KMS-11 (cell line): ENCODE data around the gene ILK.
A peak's percentile ranks its signal among the peaks of the same experiment; 100 is the strongest.

ENCODE experiments used
- H2AFZ ChIP-seq: fragments of 200-600 bp; sonication (generic); 2 replicates; pipeline ENCODE4 v1.6.1; 2016; ENCODE audit warnings: antibody characterized with exemption, mixed run types, low read depth
- H3K27ac ChIP-seq: fragments of 200-600 bp; sonication (generic); 2 replicates; pipeline ENCODE4 v1.6.1; 2016; ENCODE audit warnings: mild to moderate bottlenecking, mixed run types
- H3K27me3 ChIP-seq: fragments of 200-600 bp; sonication (generic); 2 replicates; pipeline ENCODE4 v1.6.1; 2017; ENCODE audit warnings: mild to moderate bottlenecking, low read depth, mixed run types, moderate library complexity; ENCODE audit not compliant: insufficient read depth
- H3K36me3 ChIP-seq: fragments of 200-600 bp; sonication (generic); 2 replicates; pipeline ENCODE4 v1.6.1; 2017; ENCODE audit warnings: mild to moderate bottlenecking, mixed run types; ENCODE audit not compliant: insufficient read depth
- H3K4me1 ChIP-seq: fragments of 200-600 bp; sonication (generic); 2 replicates; pipeline ENCODE4 v1.6.1; 2016; ENCODE audit warnings: mild to moderate bottlenecking, low read depth, mixed run types; ENCODE audit not compliant: poor library complexity, severe bottlenecking
- H3K4me2 ChIP-seq: fragments of 200-600 bp; sonication (generic); 2 replicates; pipeline ENCODE4 v1.7.0; 2016; ENCODE audit warnings: mild to moderate bottlenecking, mixed run types
- H3K4me3 ChIP-seq: fragments of 200-600 bp; sonication (generic); IDR thresholded peaks from 2 replicates; pipeline ENCODE4 v1.6.1; 2017; ENCODE audit warnings: low read depth, low read length, mixed read lengths; ENCODE audit not compliant: insufficient read depth
- H3K79me2 ChIP-seq: fragments of 200-600 bp; sonication (generic); 2 replicates; pipeline ENCODE4 v1.6.1; 2016; ENCODE audit warnings: low read depth, mixed run types; ENCODE audit not compliant: insufficient read depth
- H3K9ac ChIP-seq: fragments of 200-600 bp; sonication (generic); 2 replicates; pipeline ENCODE4 v1.6.1; 2016; ENCODE audit warnings: mild to moderate bottlenecking, mixed run types
- H4K20me1 ChIP-seq: fragments of 200-600 bp; sonication (generic); 2 replicates; pipeline ENCODE4 v1.6.1; 2016; ENCODE audit warnings: mild to moderate bottlenecking, mixed run types; ENCODE audit not compliant: insufficient read depth
- CTCF ChIP-seq: fragments of 200-600 bp; sonication (generic); conservative IDR thresholded peaks from 2 replicates; pipeline ENCODE4 v1.6.1; 2017; ENCODE audit warnings: low read depth, mild to moderate bottlenecking, antibody characterized with exemption, low read length, moderate library complexity, mixed read lengths

The ILK gene

DNA sequence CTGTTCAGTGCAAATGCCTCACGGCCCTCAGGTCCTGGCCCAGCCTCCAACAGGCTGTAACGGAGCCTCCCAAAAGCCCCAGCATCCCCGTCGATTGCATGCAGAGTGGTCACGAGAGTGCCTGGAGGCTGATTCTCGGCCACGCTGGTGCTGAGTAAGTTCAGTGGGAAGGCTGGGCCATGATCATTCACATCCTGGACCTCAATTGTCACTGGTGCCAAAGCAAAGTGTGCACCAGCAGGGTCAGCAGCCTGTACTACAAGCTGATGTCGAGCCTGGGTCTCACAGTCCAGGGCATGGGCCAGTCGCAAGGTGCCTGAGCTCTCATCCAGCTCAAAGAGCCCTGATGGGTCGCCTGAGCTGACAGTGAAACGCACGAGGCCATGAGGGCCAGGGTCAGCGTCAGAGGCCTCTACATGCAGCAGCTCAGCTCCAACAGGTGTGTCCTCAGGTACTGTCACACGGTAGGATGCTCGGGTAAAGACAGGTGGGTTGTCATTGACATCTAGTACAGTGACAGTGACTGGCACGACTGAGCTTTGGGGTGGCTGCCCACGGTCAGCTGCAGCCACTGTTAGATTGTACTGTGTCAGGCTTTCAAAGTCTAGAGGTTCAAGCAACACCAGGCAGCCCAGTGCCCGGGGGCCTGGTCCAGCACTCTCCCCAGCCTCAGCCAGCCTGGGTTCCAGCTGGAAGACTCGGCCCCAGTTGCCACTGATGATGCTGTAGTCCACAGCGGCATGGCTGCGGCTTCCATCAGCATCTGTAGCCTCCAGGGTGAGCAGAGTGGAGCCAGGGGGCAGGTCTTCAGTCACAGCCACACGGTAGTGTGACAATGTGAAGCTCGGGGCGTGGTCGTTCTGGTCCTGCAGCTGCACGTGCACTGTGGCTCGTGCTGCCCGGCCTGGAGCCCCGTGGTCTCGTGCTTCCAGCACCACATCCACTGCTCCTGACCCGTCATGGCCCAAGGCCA is 20.1 kb downstream of the ILK start:
- no peak for TF ChIP-seq CTCF
- Histone ChIP-seq H3K27ac (no peak overlapping the region), H3K4me2 (no peak overlapping the region), H3K4me1 (peaks cover 17% of the 10 kb centered on the region), H3K9ac (no peak overlapping the region), H3K79me2 (no peaks in the 10 kb centered on the region), H3K4me3 (no peak overlapping the region), H3K27me3 (no peaks in the 10 kb centered on the region), H2AFZ (no peak overlapping the region), H3K36me3 (no peaks in the 10 kb centered on the region), H4K20me1 (no peaks in the 10 kb centered on the region)

DNA sequence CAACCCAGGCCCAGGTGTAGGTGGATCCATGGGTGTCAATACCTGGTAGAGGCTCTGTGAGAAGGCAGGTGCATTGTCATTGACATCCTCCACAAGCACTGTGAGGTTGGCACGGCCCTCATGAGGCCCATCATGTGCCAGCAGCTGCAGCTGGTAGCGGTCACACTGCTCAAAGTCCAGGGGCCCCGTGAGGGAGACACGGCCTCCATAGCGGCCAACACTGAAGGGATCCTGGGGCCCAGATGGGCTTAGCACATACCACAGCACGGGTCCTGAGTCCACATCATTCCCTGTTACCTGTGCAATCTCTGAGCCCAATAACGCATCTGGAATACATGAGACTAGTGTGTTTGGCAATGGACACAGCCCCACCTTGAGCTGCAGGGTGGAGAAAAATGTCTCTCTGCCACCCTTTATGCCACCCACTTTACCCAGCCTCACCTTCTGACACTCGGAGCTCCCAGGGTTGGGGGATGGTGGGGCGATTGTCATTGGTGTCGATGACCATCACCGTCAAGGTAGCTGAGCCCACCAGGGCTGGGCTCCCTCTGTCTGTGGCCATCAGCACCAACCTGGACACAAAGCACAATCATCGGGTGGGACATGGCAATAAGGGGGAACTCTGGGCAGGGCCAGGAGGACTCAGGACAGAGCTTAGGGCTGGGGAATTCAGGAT is 21.7 kb downstream of the ILK start:
- no peaks in the 10 kb centered on the region for H3K36me3 ChIP-seq
- TF ChIP-seq CTCF: no peak
- H3K27me3 ChIP-seq: no peaks in the 10 kb centered on the region
- no peaks in the 10 kb centered on the region for H3K79me2 ChIP-seq
- no peak overlapping the region for H3K27ac ChIP-seq
- peaks cover 11% of the 10 kb centered on the region for H3K4me1 ChIP-seq
- H3K4me2 ChIP-seq: no peak overlapping the region
- H2AFZ ChIP-seq: no peak overlapping the region
- H3K4me3 ChIP-seq: no peak overlapping the region
- no peak overlapping the region for H3K9ac ChIP-seq
- H4K20me1 ChIP-seq: no peaks in the 10 kb centered on the region

DNA sequence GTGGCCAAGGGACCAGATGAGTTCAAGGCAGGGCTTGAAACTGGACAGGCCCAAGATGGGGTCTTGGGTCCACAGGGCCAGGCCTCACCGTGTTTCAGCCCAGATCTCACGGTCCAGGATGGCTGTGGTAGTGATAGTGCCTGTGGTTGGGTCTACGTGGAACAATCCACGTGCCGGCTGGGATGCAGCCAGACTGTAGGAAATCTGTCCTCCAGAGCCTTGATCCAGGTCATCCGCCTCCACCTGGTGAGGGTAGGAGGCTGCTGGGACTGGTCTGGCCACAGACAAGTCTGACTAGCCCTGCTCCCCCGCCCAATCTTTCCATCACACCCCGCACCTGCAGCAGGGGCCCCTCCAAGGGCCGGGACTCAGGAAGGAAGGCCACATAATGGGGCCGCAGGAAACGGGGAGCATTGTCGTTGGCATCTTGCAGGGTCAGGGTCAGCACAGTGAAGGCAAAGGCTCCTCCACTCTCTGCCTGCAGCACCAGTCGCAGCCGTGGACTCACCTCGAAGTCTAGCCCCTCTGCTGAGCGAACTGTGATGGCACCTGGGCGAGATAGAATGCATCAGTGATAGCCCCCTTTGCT is 22.4 kb downstream of the ILK start:
- H3K27me3 ChIP-seq: no peaks in the 10 kb centered on the region
- no peaks in the 10 kb centered on the region for H3K79me2 ChIP-seq
- H3K4me3 ChIP-seq: no peak overlapping the region
- H3K9ac ChIP-seq: no peak overlapping the region
- no peak for TF ChIP-seq CTCF
- H2AFZ ChIP-seq: no peak overlapping the region
- no peaks in the 10 kb centered on the region for H3K36me3 ChIP-seq
- no peak overlapping the region for H3K27ac ChIP-seq
- H3K4me2 ChIP-seq: no peak overlapping the region
- peaks cover 11% of the 10 kb centered on the region for H3K4me1 ChIP-seq
- H4K20me1 ChIP-seq: no peaks in the 10 kb centered on the region

DNA sequence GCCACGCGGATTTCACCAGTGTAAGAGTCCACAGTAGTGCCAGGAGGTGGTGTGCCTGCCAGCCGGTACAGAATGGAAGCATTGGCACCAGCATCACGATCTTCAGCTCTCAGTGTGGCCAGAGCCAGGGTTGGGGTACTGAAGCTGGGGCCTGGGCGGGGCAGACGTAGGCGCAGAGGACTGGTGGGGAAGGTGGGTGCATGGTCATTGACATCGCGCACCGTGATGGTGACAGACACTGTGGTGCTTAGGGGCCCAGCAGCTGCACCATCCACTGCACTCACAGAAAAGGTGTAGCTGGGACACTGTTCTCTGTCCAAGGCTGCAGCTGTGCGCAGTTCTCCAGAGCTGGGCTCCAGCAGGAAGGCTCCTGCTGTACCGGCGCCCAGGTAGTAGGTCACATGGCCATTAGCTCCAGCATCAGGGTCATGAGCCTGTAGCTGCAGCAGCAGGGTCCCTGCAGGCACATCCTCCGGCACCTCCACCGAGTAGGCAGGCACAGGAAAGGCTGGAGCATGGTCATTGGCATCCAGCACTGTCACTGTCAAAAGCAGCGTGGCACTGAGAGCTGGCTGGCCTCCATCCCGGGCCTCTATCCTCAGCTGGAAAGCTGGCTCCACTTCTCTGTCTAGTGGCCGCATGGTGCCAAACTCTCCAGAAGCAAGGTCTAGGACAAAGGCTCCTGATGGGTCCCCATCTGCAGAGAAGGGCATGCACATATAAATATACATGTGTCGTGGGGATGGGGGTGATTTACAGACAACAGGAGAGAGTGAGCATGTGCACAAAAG is 23.6 kb downstream of the ILK start:
- no peak overlapping the region for H3K27ac ChIP-seq
- peak overlapping the region; percentile 17; the same call in 1 of the 2 replicates for H3K4me2 ChIP-seq
- no peaks in the 10 kb centered on the region for H3K79me2 ChIP-seq
- H3K9ac ChIP-seq: no peak overlapping the region
- peaks cover 11% of the 10 kb centered on the region for H3K4me1 ChIP-seq
- H4K20me1 ChIP-seq: no peaks in the 10 kb centered on the region
- H2AFZ ChIP-seq: no peak overlapping the region; the same call in 1 of the 2 replicates
- no peaks in the 10 kb centered on the region for H3K36me3 ChIP-seq
- H3K4me3 ChIP-seq: no peak overlapping the region
- no peak for TF ChIP-seq CTCF
- H3K27me3 ChIP-seq: no peaks in the 10 kb centered on the region
